Peyer's patch (tissue), 4 donors: ENCODE data around the gene COL5A2. TPM values are rescaled to one million over a fixed set of nuclear protein-coding genes. Genes with fewer than 3 reads are reported as not detected.

Experiments used
- DNase-seq, 3 donors: peaks; one replicate each; pipeline ENCODE4 v3.0.0-alpha.2; 2017 to 2019
- H3K27ac ChIP-seq, 4 donors: fragments of 200-600 bp; sonication (generic); one replicate each; pipeline ENCODE4 v1.5.1; 2016 to 2019
- H3K27me3 ChIP-seq, 2 donors: fragments of 200-600 bp; sonication (generic); one replicate each; pipeline ENCODE4 v1.5.1; 2019
- H3K36me3 ChIP-seq, 3 donors: fragments of 200-600 bp; sonication (generic); one replicate each; pipeline ENCODE4 v1.5.1; 2016 to 2019
- H3K4me1 ChIP-seq, 4 donors: fragments of 200-600 bp; sonication (generic); one replicate each; pipeline ENCODE4 v1.5.1; 2016 to 2019
- H3K4me3 ChIP-seq, 4 donors: fragments of 200-600 bp; sonication (generic); 1 replicate in 3 of 4; 2 replicates in 1 of 4; pipeline ENCODE4 v1.5.1; 2016 to 2019; ENCODE audit warnings: mild to moderate bottlenecking in 1 of 4
- H3K9me3 ChIP-seq, 4 donors: fragments of 200-600 bp; sonication (generic); one replicate each; pipeline ENCODE4 v1.5.1; 2016 to 2019; ENCODE audit warnings: mild to moderate bottlenecking in 1 of 4
- CTCF ChIP-seq, 6 experiments: fragments of 450-650 bp in 4 of 6; fragments of 200-600 bp in 2 of 6; sonication (generic) in 1 of 6; IDR thresholded peaks; one replicate each; pipeline ENCODE4 v1.5.1; 2017 to 2019; ENCODE audit warnings: antibody characterized with exemption in 6 of 6, mild to moderate bottlenecking in 3 of 6, moderate library complexity in 1 of 6
- POLR2A ChIP-seq, 2 donors: fragments of 450-650 bp; IDR thresholded peaks; one replicate each; pipeline ENCODE4 v1.5.1; 2017; ENCODE audit warnings: antibody characterized with exemption in 2 of 2, mild to moderate bottlenecking in 2 of 2, moderate library complexity in 2 of 2
- total RNA-seq, 4 donors: library from RNA; depleted of rRNA; stranded (reverse); fragments of >200 nt; gene quantifications; one replicate each; pipeline ENCODE4 v1.1.0, GENCODE V29; 2016

COL5A2 gene
- total RNA-seq, 4 donors from 2014 or later, result 10.2 to 53.6 (median 12.2) TPM

GRCh38 chr2:189146553-189146952 lies 33.0 kb downstream of the COL5A2 start:
- no peak for DNase-seq

GRCh38 chr2:189144700-189145211 lies 34.8 kb downstream of the COL5A2 start:
- no peak for DNase-seq
- no peaks in the 10 kb centered on the region for H3K4me1 ChIP-seq
- no peaks in the 10 kb centered on the region for H3K9me3 ChIP-seq
- no peak overlapping the region for H3K27ac ChIP-seq
- H3K4me3 ChIP-seq, result no peak overlapping the region
- no peaks in the 10 kb centered on the region for H3K27me3 ChIP-seq
- no peaks in the 10 kb centered on the region for H3K36me3 ChIP-seq
- TF ChIP-seq CTCF (IDR thresholded peaks at IDR 0.05), result no peak
- TF ChIP-seq POLR2A (IDR thresholded peaks at IDR 0.05), result no peak

More at GRCh38 chr2:189146553-189146952, 33.0 kb downstream of the COL5A2 start:
- Histone ChIP-seq H3K36me3 (no peaks in the 10 kb centered on the region), H3K27ac (no peak overlapping the region), H3K4me3 (no peak overlapping the region), H3K4me1 (no peaks in the 10 kb centered on the region), H3K9me3 (no peaks in the 10 kb centered on the region), H3K27me3 (no peaks in the 10 kb centered on the region)
- TF ChIP-seq POLR2A (IDR thresholded peaks at IDR 0.05) (no peak), CTCF (IDR thresholded peaks at IDR 0.05) (no peak)

- H3K4me3 ChIP-seq, result no peak overlapping the region
- H3K27me3 ChIP-seq, result no peaks in the 10 kb centered on the region
- no peaks in the 10 kb centered on the region for H3K9me3 ChIP-seq
- no peaks in the 10 kb centered on the region for H3K4me1 ChIP-seq
- no peak overlapping the region for H3K27ac ChIP-seq
- TF ChIP-seq CTCF (IDR thresholded peaks at IDR 0.05), result no peak
- no peak for TF ChIP-seq POLR2A (IDR thresholded peaks at IDR 0.05)
- H3K36me3 ChIP-seq, result no peaks in the 10 kb centered on the region
- no peak for DNase-seq
Observed at GRCh38 chr2:189143925-189144324, 35.6 kb downstream of the COL5A2 start.

- Histone ChIP-seq H3K36me3 (no peaks in the 10 kb centered on the region), H3K4me3 (no peak overlapping the region), H3K27me3 (no peaks in the 10 kb centered on the region), H3K27ac (no peak overlapping the region), H3K9me3 (no peaks in the 10 kb centered on the region), H3K4me1 (no peaks in the 10 kb centered on the region)
- peak in 1 of 3 donors; percentile 72 for DNase-seq
- peak in 5 of 6 experiments; percentile 24 to 85 (median 81) for TF ChIP-seq CTCF (IDR thresholded peaks at IDR 0.05)
- TF ChIP-seq POLR2A (IDR thresholded peaks at IDR 0.05), result no peak
Observed at GRCh38 chr2:189142893-189143759, 36.4 kb downstream of the COL5A2 start.

- H3K4me3 ChIP-seq, result no peak overlapping the region
- no peak for DNase-seq
- no peak overlapping the region for H3K27ac ChIP-seq
- no peaks in the 10 kb centered on the region for H3K4me1 ChIP-seq
- no peaks in the 10 kb centered on the region for H3K9me3 ChIP-seq
- H3K36me3 ChIP-seq, result no peaks in the 10 kb centered on the region
- TF ChIP-seq POLR2A (IDR thresholded peaks at IDR 0.05) (no peak), CTCF (IDR thresholded peaks at IDR 0.05) (no peak)
- no peaks in the 10 kb centered on the region for H3K27me3 ChIP-seq
Observed at GRCh38 chr2:189138800-189139199, 40.8 kb downstream of the COL5A2 start.
